Neural progenitor cell (in vitro differentiated cells): ENCODE measurements around the gene CFAP69.

Source experiments
- CTCF ChIP-seq: fragments of 200-600 bp; sonication (generic); IDR thresholded peaks from 2 replicates; pipeline ENCODE4 v1.5.1; 2017; ENCODE audit warnings: antibody characterized with exemption, mild to moderate bottlenecking
- EZH2 ChIP-seq: fragments of 200-600 bp; sonication (generic); IDR thresholded peaks from 2 replicates; pipeline ENCODE4 v1.6.1; 2017; ENCODE audit warnings: antibody characterized with exemption, mild to moderate bottlenecking, moderate library complexity

- no peak for TF ChIP-seq CTCF
- TF ChIP-seq EZH2 = no peak
These were observed 43.3 kb upstream of the CFAP69 start for GRCh38 chr7:90201500-90202195.
